Activated CD4-positive, alpha-beta T cell treated with anti-CD3 and anti-CD28 coated beads, Interleukin-2, amount 10 ng/mL, durations not matched to agents 24 days and 14 days (primary cell): ENCODE measurements around the gene ACADM. TPM values are rescaled to one million over a fixed set of nuclear protein-coding genes. Genes with fewer than 3 reads are reported as not detected.
"Not testable (repeated sequence)": the region's sequence is repeated elsewhere in the genome, so short reads cannot be mapped to it uniquely, and the experiment has no call there.

Experiments used
- DNase-seq: peaks from one replicate; pipeline ENCODE4 v3.0.0; 2022
- H3K27ac Mint-ChIP-seq: one replicate; pipeline ENCODE4 v1.8.0; 2022; ENCODE audit warnings: mild to moderate bottlenecking, mixed read lengths
- H3K27me3 Mint-ChIP-seq: one replicate; pipeline ENCODE4 v1.8.0; 2022; ENCODE audit warnings: mixed read lengths
- H3K36me3 Mint-ChIP-seq: one replicate; pipeline ENCODE4 v1.8.0; 2022; ENCODE audit warnings: low read depth, mild to moderate bottlenecking, mixed read lengths
- H3K4me1 Mint-ChIP-seq: one replicate; pipeline ENCODE4 v1.8.0; 2021; ENCODE audit warnings: mixed read lengths
- H3K4me3 Mint-ChIP-seq: one replicate; pipeline ENCODE4 v1.8.0; 2022; ENCODE audit warnings: mild to moderate bottlenecking, moderate library complexity, mixed read lengths
- H3K9me3 Mint-ChIP-seq: one replicate; pipeline ENCODE4 v1.8.0; 2021; ENCODE audit warnings: mixed read lengths
- intact Hi-C: fragments of 100-400 bp; cut with micrococcal nuclease; formaldehyde crosslinking; loops from one replicate; pipeline ENCODE4 v1.15.1; 2023
- total RNA-seq: library from RNA; stranded (reverse); gene quantifications from 2 replicates; pipeline ENCODE4 v1.2.3, GENCODE V29; 2022

The ACADM gene
- total RNA-seq, 1 donor from 2014 or later, result 56.7 TPM

DNA sequence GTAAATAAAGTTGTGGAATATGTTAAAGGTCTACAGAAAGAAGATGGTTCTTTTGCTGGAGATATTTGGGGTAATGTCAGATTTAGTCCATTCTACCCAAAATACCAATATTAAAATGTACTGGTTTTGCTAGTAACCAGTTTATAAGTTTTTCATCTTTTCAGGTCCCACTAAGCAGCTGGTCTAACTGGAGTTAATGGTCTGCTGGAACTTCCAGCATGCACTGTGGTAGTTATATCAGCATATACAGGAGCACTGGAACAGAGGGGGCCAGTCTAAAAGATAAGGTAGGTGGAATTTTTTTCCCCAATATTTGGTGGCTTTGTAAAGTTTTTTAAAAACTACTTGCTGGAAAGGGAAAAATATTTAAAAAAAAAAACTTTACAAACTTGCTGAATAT lies 65.5 kb downstream of the ACADM start:
- H3K36me3 Mint-ChIP-seq, result peaks cover 81% of the 10 kb centered on the region
- H3K9me3 Mint-ChIP-seq, result no peaks in the 10 kb centered on the region
- H3K27ac Mint-ChIP-seq, result no peak overlapping the region
- intact Hi-C loops, result loop anchor here (5.0 kb wide), 1 partner anchor 1058 kb away; the partner anchor contains the start of genes CRYZ and TYW3
- DNase-seq, result no peak
- no peaks in the 10 kb centered on the region for H3K27me3 Mint-ChIP-seq
- peaks cover 46% of the 10 kb centered on the region for H3K4me1 Mint-ChIP-seq
- H3K4me3 Mint-ChIP-seq, result peak overlapping the region; percentile 89

DNA sequence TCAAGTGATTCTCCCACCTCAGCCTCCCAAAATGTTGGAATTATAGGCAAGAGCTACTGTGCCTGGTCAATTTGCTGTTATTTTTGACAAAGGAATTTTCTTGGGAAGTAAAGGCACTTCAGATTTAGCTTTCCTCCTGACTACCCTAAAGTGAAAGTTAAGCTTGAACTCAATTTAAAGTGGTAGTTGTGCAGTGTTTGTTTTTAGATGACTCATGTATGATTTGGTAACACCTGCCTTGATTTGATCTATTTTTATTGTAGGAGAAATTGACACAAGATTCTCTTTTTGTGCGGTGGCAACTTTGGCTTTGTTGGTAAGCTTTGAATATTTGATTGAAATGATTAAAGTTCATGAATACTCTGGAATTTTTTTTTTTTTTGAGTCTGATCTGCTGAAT lies 66.5 kb downstream of the ACADM start:
- intact Hi-C loops, result no loop called here
- no peaks in the 10 kb centered on the region for H3K9me3 Mint-ChIP-seq
- H3K4me3 Mint-ChIP-seq, result peak overlapping the region; percentile 89
- peak overlapping the region; percentile 36 for H3K27ac Mint-ChIP-seq
- no peaks in the 10 kb centered on the region for H3K27me3 Mint-ChIP-seq
- peaks cover 90% of the 10 kb centered on the region for H3K36me3 Mint-ChIP-seq
- peaks cover 44% of the 10 kb centered on the region for H3K4me1 Mint-ChIP-seq
- DNase-seq, result no peak

DNA sequence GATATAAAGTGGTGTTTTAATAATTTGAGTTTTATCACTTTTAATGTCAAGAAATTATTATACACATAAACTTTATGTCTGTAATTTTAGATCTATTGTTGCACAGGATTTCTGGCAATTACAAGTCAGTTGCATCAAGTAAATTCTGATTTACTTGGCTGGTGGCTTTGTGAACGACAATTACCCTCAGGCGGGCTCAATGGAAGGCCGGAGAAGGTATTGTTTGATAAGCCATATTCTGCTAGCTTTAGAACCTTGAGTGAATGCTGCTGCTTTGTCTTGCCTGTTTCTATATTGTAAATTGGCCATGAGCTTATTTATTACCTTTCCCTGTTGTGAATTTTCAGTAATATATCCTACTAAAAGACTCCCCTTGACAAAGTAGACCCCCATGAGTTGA lies 67.6 kb downstream of the ACADM start:
- H3K9me3 Mint-ChIP-seq, result no peaks in the 10 kb centered on the region
- intact Hi-C loops, result no loop called here
- DNase-seq, result no peak
- H3K4me3 Mint-ChIP-seq, result no peak overlapping the region
- H3K4me1 Mint-ChIP-seq, result peaks cover 47% of the 10 kb centered on the region
- H3K36me3 Mint-ChIP-seq, result peaks cover 89% of the 10 kb centered on the region
- no peak overlapping the region for H3K27ac Mint-ChIP-seq
- no peaks in the 10 kb centered on the region for H3K27me3 Mint-ChIP-seq

DNA sequence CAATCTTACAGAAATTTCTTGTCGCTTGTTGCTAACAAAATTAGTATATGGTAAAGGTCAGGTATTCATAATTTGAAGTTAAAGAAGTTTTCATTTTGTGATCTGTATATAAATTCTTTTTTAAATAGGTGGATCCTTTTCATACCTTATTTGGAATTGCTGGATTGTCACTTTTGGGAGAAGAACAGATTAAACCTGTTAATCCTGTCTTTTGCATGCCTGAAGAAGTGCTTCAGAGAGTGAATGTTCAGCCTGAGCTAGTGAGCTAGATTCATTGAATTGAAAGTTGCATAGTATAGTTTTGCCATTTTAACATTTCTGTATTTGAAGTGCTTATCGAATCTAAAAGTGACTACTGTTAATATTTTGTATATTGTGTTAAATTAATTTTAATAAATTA lies 69.9 kb downstream of the ACADM start:
- Mint-ChIP-seq H3K4me1 (peaks cover 33% of the 10 kb centered on the region), H3K36me3 (peaks cover 82% of the 10 kb centered on the region), H3K27me3 (no peaks in the 10 kb centered on the region), H3K27ac (no peak overlapping the region), H3K9me3 (no peaks in the 10 kb centered on the region), H3K4me3 (no peak overlapping the region)
- intact Hi-C loops, result no loop called here
- no peak for DNase-seq

DNA sequence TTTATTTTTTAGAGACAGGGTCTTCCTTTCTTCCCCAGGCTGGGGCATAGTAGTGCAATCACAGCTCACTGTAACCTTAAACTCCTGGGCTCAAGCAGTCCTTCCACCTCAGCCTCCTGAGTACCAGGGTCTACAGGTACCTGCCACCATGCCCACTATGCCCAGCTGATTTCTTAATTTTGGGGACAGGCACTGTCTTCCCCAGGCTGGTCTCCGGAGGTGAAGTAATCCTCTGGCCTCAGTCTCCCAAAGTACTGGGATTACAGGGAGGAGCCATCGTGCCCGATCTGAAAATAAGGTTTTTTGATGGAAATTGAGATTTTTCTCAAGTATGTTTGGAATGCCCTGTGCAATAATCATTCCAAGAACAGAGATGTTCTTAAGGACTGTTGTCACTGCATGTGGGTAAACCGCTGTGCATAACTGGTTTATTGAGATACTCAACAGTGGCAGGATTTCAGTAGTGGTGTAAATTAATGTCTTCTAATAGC lies 71.2 kb downstream of the ACADM start:
- intact Hi-C loops, result loop anchor here (1.0 kb wide), 1 partner anchor 9 kb away; the partner anchor contains the start of gene RABGGTB
- peaks cover 68% of the 10 kb centered on the region for H3K36me3 Mint-ChIP-seq
- H3K27me3 Mint-ChIP-seq, result no peaks in the 10 kb centered on the region
- no peak overlapping the region for H3K27ac Mint-ChIP-seq
- H3K4me1 Mint-ChIP-seq, result peaks cover 22% of the 10 kb centered on the region
- DNase-seq, result no peak
- H3K9me3 Mint-ChIP-seq, result no peaks in the 10 kb centered on the region
- no peak overlapping the region for H3K4me3 Mint-ChIP-seq

DNA sequence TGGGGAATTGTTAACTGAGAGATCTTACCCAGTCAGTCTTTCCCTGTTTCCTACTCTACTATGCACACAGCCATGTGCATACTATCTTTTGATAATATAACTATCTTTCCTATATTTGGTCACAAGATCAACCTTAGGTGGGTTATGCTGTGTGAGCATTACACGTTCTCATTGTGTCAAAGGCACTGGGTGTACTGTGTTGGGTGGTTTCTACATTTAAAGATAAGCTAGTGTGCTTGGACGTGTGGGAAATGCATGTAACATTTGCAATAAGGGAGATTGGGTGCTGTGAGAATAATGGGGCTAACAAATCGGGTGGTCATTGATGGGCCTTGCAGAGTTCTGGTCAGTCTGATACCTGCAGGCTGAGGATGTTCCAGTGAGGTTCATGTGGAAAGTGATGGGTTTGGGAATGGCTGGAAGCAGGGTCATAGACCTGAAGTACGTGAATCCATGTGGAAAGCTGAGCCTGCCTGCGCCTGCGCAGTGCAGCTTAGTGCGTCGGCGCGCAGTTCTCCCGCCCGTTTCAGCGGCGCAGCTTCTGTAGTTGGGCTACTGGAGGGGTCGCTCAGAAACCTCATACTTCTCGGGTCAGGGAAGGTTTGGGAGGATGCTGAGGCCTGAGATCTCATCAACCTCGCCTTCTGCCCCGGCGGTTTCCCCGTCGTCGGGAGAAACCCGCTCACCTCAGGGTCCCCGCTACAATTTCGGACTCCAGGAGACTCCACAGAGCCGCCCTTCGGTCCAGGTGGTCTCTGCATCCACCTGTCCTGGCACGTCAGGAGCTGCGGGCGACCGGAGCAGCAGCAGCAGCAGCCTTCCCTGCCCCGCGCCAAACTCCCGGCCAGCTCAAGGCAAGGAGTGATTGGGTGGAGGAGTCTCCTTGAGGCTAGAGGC lies 72.1 kb downstream of the ACADM start, which contains the start of gene MSH4:
Gene MSH4 (plus strand): TSS at position 507 of the 897 bp plus-strand sequence. CDS start 104 bp downstream, at position 611.
- Mint-ChIP-seq H3K27ac (peak within 1 kb of the TSS; percentile 56), H3K4me3 (no peak within 1 kb of the TSS), H3K36me3 (peaks cover 59% of the 10 kb centered on the region)

DNA sequence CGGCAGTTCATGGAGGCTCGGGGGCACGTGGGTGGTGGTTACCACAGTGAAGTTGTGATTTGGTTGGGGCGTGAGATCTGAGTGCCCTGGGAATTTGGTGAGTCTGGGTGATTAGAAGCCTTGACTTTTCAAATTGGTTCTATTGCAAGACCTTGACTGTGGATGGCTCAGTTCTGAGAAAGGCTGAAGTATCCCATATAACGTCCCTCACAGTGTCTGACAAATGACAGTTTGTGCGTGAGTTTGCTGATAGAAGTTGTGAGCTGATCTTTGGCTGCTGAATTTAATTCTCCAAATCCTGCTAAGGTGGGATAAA lies 72.7 kb downstream of the ACADM start:
- Mint-ChIP-seq H3K27ac (peak overlapping the region; percentile 56), H3K36me3 (peaks cover 54% of the 10 kb centered on the region), H3K4me3 (no peak overlapping the region), H3K27me3 (no peaks in the 10 kb centered on the region), H3K4me1 (peaks cover 11% of the 10 kb centered on the region), H3K9me3 (no peaks in the 10 kb centered on the region)
- intact Hi-C loops, result no loop called here
- DNase-seq, result no peak

More for the DNA sequence above, 72.1 kb downstream of the ACADM start, which contains the start of gene MSH4:
- no peaks in the 10 kb centered on the region for H3K9me3 Mint-ChIP-seq
- no peaks in the 10 kb centered on the region for H3K27me3 Mint-ChIP-seq
- no peak for DNase-seq
- intact Hi-C loops, result loop anchor here (1.0 kb wide), 1 partner anchor 10 kb away; the partner anchor contains the start of gene RABGGTB
- H3K4me1 Mint-ChIP-seq, result peaks cover 14% of the 10 kb centered on the region

DNA sequence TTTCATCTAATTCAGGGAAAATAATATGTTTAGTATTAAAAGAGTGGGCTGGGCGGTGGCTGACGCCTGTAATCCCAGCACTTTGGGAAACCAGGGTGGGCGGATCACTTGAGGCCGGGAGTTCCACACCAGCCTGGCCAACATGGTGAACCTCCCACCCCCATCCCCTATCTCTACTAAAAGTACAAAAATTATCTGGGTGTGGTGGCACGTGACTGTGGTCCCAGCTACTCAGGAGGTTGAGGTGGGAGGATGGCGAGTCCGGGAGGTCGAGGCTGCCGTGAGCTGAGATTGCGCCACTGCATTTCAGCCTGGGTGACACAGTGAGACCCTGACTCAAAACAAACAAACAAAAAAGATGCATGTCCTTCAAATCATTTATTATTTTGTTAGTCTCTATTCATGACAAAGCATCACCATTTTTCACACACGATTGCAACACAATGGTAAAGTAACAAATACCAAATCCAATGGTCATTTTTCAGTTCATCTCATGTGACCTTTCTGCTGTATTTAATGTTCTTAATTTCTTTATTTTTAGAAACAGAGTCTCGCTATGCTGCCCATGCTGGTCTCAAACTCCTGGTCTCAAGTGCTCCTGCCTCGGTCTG lies 73.2 kb downstream of the ACADM start:
- peaks cover 49% of the 10 kb centered on the region for H3K36me3 Mint-ChIP-seq
- no peak overlapping the region for H3K27ac Mint-ChIP-seq
- no peak overlapping the region for H3K4me3 Mint-ChIP-seq
- DNase-seq, result no peak
- no peaks in the 10 kb centered on the region for H3K9me3 Mint-ChIP-seq
- intact Hi-C loops, result no loop called here
- peaks cover 9% of the 10 kb centered on the region for H3K4me1 Mint-ChIP-seq
- no peaks in the 10 kb centered on the region for H3K27me3 Mint-ChIP-seq

DNA sequence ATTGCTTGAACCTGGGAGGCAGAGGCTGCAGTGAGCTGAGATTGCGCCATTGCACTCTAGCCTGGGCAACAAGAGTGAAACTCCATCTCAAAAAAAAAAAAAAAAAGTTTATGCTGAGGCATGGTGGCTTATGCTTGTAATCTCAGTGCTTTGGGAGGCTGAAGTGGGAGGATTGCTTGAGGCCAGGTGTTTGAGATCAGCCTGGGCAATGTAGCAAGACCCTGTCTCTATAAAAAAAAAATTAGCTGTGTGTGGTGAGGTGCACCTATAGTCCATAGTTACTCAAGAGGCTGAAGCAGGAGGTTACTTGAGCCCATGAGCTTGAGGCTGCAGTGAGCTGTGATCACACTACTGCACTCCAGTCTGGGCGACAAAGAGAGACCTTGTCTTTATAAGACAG lies 77.0 kb downstream of the ACADM start:
- DNase-seq, H3K4me3 Mint-ChIP-seq, intact Hi-C loops, H3K27ac Mint-ChIP-seq, H3K9me3 Mint-ChIP-seq, H3K27me3 Mint-ChIP-seq, H3K4me1 Mint-ChIP-seq: not testable (repeated sequence)
- H3K36me3 Mint-ChIP-seq, result peaks cover 17% of the 10 kb centered on the region

DNA sequence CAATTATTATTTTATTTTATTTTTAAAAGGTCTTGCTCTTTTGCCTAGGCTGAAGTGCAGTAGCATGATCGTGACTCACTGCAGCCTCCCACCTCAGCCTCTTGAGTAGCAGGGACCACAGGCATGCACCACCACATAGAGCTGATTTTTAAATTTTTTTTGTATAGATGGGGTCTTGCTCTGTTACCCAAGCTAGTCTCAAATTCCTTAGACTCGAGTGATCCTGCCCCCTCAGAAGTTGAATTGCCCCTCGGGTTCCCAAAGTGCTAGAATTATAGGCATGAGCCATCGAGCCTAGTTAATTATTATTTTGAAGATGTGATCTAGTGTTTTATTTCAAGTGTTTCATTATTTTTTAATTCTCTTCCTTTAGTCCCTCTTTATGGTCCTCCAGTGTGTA lies 84.4 kb downstream of the ACADM start:
- H3K27me3 Mint-ChIP-seq, result no peaks in the 10 kb centered on the region

DNA sequence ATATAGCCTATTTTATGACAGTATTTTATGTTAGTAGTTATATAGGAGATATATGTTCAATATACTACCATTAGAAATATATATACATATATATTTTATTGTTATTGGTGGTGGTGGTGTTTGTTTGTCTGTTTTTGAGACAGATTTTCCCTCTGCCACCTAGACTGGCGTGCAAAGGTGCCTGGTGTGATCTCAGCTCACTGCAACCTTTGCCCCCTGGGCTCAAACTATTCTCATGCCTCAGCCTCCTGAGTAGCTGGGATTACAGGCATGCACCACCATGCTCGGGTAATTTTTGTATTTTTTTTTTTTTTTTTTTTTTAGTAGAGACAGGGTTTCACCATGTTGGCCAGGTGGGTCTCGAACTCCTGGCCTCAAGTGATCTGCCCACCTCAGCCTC lies 85.6 kb downstream of the ACADM start:
- intact Hi-C loops, DNase-seq, H3K27me3 Mint-ChIP-seq, H3K9me3 Mint-ChIP-seq, H3K4me1 Mint-ChIP-seq, H3K36me3 Mint-ChIP-seq, H3K27ac Mint-ChIP-seq, H3K4me3 Mint-ChIP-seq: not testable (repeated sequence)

More for the DNA sequence above, 84.4 kb downstream of the ACADM start:
- no peaks in the 10 kb centered on the region for H3K9me3 Mint-ChIP-seq
- intact Hi-C loops, result no loop called here
- no peaks in the 10 kb centered on the region for H3K36me3 Mint-ChIP-seq
- H3K4me1 Mint-ChIP-seq, result no peaks in the 10 kb centered on the region
- no peak overlapping the region for H3K27ac Mint-ChIP-seq
- no peak overlapping the region for H3K4me3 Mint-ChIP-seq
- no peak for DNase-seq

DNA sequence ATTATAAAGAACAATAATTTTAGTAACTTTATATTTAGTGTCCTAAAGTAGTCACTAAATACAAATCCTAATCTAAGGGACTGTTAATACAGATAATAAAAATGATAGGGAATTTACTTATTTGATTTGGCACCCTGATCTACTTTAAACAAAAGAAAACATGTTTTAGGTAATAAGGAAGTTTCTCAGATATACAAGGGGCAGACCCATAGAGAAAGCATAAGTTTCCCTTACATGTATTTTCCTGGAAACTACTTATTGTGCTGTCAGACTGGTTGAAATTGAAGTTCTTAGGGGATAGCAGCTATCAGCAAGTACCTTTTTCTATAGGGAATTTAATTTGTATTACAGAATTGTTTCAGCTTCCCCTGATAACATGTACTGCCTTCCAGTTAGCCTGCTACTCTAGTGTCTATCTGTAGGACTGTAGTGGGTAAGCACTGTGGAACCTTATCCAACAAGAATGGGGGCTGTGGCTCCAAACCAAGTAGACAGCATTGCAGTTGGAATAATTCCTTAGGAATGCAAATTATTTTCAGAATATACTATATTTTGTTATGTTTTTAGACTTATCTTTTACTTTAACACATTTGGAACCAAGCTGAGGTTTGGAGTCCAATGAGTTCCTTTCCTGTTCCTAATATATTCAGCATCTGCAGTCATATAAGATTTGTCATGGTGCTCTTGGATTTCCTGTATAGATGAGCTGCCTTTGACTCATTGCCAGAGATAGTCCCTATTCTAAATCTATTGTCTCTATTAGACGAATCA lies 86.9 kb downstream of the ACADM start:
- Mint-ChIP-seq H3K4me1 (no peaks in the 10 kb centered on the region), H3K9me3 (no peaks in the 10 kb centered on the region), H3K27me3 (no peaks in the 10 kb centered on the region), H3K36me3 (no peaks in the 10 kb centered on the region), H3K27ac (no peak overlapping the region), H3K4me3 (no peak overlapping the region)
- intact Hi-C loops, result no loop called here
- DNase-seq, result no peak

DNA sequence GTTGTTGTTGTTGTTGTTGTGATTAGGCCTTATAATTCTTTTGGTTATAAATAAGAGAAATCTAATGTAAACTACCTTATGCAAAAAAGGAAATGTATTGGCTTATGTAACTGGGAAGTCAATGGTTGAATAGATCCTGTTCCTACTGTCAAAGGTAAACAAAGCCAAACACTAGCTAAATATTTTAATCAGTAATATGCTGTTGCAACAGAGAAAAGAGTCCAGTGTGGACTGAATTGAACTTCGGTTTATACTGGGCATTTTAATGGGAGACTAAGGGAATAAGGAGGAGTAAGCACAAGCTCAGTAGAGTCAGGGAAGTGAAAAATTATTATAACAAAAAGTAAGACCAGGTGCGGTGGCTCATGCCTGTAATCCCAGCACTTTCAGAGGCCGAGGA lies 87.6 kb downstream of the ACADM start:
- H3K27me3 Mint-ChIP-seq, result no peaks in the 10 kb centered on the region
- no peak overlapping the region for H3K4me3 Mint-ChIP-seq
- no peaks in the 10 kb centered on the region for H3K9me3 Mint-ChIP-seq

More for the DNA sequence above, 87.6 kb downstream of the ACADM start:
- no peak overlapping the region for H3K27ac Mint-ChIP-seq
- intact Hi-C loops, result no loop called here
- no peak for DNase-seq
- H3K36me3 Mint-ChIP-seq, result no peaks in the 10 kb centered on the region
- H3K4me1 Mint-ChIP-seq, result no peaks in the 10 kb centered on the region
